Colonic mucosa (tissue), 4 donors: Measurements from ENCODE around the gene ARHGAP26. TPM values are rescaled to one million over a fixed set of nuclear protein-coding genes. Genes with fewer than 3 reads are reported as not detected.

ENCODE experiments used
- DNase-seq: peaks from one replicate; pipeline ENCODE4 v3.0.0-alpha.2; 2020
- H3K27ac ChIP-seq: fragments of 200-600 bp; one replicate; pipeline ENCODE4 v1.8.0; 2021
- H3K27me3 ChIP-seq: fragments of 200-600 bp; one replicate; pipeline ENCODE4 v1.8.0; 2021
- H3K36me3 ChIP-seq: fragments of 200-600 bp; one replicate; pipeline ENCODE4 v1.8.0; 2021
- H3K4me1 ChIP-seq: fragments of 200-600 bp; one replicate; pipeline ENCODE4 v1.8.0; 2021; ENCODE audit warnings: mild to moderate bottlenecking
- H3K4me3 ChIP-seq: fragments of 200-600 bp; one replicate; pipeline ENCODE4 v1.8.0; 2021
- H3K9ac ChIP-seq, 2 donors: one replicate each; pipeline ENCODE4 v1.7.0; 2013; ENCODE audit warnings: control low read depth in 2 of 2, low read depth in 2 of 2, low read length in 2 of 2
- H3K9me3 ChIP-seq: fragments of 200-600 bp; one replicate; pipeline ENCODE4 v1.8.0; 2021
- intact Hi-C: fragments of 100-400 bp; cut with DNase I; formaldehyde crosslinking; loops from one replicate; pipeline ENCODE4 v1.14.1; 2022
- total RNA-seq, 2 donors: library from RNA; stranded (reverse); fragmentation: NEBNext Ultra II Directional in 1 of 2; extraction: Animal tissue kit (Norgen Biotek cat#: 25700) in 1 of 2; gene quantifications; one replicate each; pipeline ENCODE4 v1.2.1, GENCODE V29; 2021
- TF ChIP-seq, protein P1 (sequence below): fragments of 200-600 bp; IDR thresholded peaks from one replicate; pipeline ENCODE4 v1.8.0; 2022; ENCODE audit warnings: antibody characterized with exemption, mild to moderate bottlenecking
- donor health status: healthy.
- donor health status: DM: no; HTN: no; CAD: no.
- donor health status: DM: no; HTN: no; CAD: no.

ARHGAP26 gene
- total RNA-seq, 2 donors from 2014 or later: 59.1 to 74.0 TPM

DNA sequence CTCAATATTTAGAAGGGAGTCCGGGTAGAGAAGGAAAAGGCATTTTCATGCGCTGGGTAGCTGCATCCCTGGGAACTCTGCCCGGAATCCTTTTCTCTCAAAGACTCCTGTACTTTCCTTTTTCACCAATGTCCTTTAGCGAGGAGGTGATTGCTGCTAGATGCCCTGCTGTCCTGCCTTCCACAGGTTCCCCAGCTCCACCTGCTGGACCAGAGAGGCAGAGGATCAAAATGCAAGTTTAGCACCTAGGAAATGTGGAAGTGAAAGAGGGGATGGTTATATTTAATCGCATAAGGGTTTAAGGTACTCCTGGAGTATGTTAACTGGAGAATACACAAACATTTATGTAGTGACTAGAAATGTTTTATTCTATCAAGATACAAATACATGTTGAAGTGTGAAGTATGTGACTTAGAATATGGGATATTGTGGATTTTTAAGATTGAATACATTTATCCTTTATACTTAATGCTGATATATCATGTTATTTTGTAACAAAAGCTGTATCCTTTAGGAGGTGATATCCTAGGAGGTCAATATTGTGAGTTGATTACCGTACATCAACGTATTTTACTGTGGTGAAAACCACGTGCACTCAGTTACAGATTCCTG, 145.7 kb downstream of the ARHGAP26 start:
- intact Hi-C loops: no loop called here

DNA sequence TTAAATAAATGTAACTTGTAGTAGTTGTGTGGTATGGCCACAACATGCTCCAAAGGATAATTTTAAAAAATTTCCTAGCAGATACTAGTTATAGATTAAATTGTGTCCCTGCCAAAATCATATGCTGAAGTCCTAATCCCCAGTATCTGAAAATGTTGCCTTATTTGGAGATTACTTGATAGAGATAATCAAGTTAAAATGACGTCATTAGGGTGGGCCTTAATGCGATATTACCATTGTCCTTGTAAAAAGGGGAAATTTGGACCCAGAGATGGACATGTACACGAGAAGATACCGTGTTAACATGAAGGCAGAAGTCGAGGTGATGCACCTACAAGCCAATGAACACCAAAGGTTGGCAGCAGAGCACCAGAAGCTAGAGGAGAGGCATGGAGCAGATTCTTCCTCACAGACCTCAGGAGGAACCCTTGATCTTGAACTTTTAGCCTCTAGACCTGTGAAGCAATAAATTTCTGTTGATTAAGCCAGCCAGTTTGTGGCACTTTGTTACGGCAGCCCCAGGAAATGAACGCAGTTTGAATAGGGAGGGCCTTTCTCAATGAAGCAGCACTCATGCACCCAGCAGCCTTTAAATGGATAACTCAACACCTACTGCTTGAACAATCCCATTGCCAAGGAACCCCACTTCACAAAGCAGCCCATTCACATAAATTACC, 148.9 kb downstream of the ARHGAP26 start:
- no peaks in the 10 kb centered on the region for H3K9me3 ChIP-seq
- intact Hi-C loops: no loop called here
- DNase-seq: no peak
- H3K4me3 ChIP-seq: no peak overlapping the region
- H3K36me3 ChIP-seq: no peaks in the 10 kb centered on the region
- H3K4me1 ChIP-seq: no peaks in the 10 kb centered on the region
- no peak overlapping the region for H3K27ac ChIP-seq
- no peaks in the 10 kb centered on the region for H3K27me3 ChIP-seq
- H3K9ac ChIP-seq: no peak overlapping the region
- TF ChIP-seq, protein P1, sequence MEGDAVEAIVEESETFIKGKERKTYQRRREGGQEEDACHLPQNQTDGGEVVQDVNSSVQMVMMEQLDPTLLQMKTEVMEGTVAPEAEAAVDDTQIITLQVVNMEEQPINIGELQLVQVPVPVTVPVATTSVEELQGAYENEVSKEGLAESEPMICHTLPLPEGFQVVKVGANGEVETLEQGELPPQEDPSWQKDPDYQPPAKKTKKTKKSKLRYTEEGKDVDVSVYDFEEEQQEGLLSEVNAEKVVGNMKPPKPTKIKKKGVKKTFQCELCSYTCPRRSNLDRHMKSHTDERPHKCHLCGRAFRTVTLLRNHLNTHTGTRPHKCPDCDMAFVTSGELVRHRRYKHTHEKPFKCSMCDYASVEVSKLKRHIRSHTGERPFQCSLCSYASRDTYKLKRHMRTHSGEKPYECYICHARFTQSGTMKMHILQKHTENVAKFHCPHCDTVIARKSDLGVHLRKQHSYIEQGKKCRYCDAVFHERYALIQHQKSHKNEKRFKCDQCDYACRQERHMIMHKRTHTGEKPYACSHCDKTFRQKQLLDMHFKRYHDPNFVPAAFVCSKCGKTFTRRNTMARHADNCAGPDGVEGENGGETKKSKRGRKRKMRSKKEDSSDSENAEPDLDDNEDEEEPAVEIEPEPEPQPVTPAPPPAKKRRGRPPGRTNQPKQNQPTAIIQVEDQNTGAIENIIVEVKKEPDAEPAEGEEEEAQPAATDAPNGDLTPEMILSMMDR: no peak

More for the DNA sequence above, 145.7 kb downstream of the ARHGAP26 start:
- Histone ChIP-seq H3K9me3 (no peaks in the 10 kb centered on the region), H3K27me3 (no peaks in the 10 kb centered on the region), H3K9ac (no peak overlapping the region), H3K36me3 (no peaks in the 10 kb centered on the region), H3K4me3 (no peak overlapping the region), H3K27ac (no peak overlapping the region), H3K4me1 (no peaks in the 10 kb centered on the region)
- peak; percentile 39 for DNase-seq
- TF ChIP-seq, protein P1: peak; percentile 38

DNA sequence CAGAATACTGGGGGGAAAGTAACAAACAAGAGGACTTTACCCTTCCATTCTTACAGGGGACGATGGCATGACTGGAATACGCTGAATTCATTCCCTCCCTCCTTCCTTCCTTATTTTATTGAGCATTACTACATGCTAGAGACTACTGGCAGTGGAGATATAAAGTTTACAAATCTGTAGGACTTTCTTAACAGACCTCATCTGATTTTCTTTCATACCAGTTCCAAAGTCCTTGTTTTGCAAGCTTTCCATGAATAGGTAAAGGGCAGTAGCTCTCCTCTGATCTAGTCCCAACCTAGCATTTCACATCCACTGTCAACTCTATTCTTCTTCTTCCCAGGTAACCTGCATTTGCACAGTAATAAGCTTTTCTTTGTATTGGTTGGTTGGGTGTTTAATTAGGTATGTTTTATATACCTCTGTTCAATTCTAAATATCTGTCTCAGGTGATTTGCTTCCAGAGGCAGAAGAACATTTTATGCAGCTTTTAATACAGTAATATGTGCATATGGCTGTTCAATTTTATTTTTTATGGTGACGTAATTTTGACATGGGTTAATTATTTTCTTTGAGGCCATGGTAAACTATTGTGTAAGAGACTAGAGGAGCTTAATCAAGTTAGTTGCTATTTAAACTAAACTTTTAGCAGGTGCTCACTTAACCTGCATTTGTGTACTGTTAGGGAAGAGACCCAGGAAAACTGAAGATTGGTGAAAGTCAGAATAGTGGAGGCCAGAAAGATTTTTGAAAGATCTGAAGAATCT, 150.9 kb downstream of the ARHGAP26 start:
- TF ChIP-seq, protein P1: no peak
- Histone ChIP-seq H3K36me3 (no peaks in the 10 kb centered on the region), H3K4me3 (no peak overlapping the region), H3K27ac (no peak overlapping the region), H3K9ac (no peak overlapping the region), H3K27me3 (no peaks in the 10 kb centered on the region), H3K4me1 (no peaks in the 10 kb centered on the region), H3K9me3 (no peaks in the 10 kb centered on the region)
- intact Hi-C loops: loop anchor here (5.0 kb wide), 1 partner anchor 906 kb away; no protein-coding TSS in a partner anchor
- no peak for DNase-seq

DNA sequence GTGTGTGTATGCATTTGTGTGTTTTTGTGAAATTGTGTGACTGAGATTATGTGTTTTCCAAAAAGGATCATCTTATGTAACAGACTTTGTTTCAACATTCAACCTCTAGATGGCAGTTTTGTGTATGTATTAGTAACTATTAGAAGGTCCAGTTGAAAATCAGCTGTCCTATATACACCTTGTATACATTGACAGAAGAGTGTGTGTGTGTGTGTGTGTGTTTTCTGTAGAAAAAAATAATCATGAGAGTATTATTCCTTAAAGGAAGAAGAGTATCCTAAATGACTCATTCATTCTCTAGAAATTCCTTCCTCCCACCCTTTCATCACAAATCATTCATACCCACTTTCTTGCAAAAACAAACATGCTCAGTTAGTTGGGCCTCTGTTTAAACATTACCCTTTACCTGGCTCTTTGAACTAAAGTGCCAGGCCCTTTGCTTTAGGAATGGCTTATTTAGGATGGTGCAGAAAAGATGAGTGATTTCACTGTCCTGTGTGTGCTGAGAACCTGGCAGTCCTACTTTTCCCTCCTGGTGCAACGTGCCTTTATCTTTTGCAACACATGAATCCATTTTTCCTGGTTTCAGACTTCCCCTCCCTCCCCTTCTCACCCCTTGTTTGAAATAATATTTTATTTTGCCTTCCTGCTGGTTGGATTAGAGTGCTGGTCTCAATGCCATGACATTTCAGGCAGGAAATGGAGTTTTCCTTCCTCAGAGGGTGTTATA, 152.2 kb downstream of the ARHGAP26 start:
- H3K36me3 ChIP-seq: no peaks in the 10 kb centered on the region
- intact Hi-C loops: loop anchor here (5.0 kb wide), 1 partner anchor 905 kb away; no protein-coding TSS in a partner anchor
- H3K27ac ChIP-seq: no peak overlapping the region
- H3K9me3 ChIP-seq: no peaks in the 10 kb centered on the region
- no peaks in the 10 kb centered on the region for H3K4me1 ChIP-seq
- DNase-seq: no peak
- no peak overlapping the region for H3K9ac ChIP-seq
- no peak overlapping the region for H3K4me3 ChIP-seq
- TF ChIP-seq, protein P1: peak; percentile 19
- H3K27me3 ChIP-seq: no peaks in the 10 kb centered on the region
